HS-5 (cell line): Measurements from ENCODE around the gene MAP2K3.
"Not testable (repeated sequence)": the region's sequence is repeated elsewhere in the genome, so short reads cannot be mapped to it uniquely, and the experiment has no call there.

Source experiments
- DNase-seq: peaks from one replicate; pipeline ENCODE4 v3.0.0-alpha.2; 2012; ENCODE audit warnings: low read depth

MAP2K3 gene

DNA sequence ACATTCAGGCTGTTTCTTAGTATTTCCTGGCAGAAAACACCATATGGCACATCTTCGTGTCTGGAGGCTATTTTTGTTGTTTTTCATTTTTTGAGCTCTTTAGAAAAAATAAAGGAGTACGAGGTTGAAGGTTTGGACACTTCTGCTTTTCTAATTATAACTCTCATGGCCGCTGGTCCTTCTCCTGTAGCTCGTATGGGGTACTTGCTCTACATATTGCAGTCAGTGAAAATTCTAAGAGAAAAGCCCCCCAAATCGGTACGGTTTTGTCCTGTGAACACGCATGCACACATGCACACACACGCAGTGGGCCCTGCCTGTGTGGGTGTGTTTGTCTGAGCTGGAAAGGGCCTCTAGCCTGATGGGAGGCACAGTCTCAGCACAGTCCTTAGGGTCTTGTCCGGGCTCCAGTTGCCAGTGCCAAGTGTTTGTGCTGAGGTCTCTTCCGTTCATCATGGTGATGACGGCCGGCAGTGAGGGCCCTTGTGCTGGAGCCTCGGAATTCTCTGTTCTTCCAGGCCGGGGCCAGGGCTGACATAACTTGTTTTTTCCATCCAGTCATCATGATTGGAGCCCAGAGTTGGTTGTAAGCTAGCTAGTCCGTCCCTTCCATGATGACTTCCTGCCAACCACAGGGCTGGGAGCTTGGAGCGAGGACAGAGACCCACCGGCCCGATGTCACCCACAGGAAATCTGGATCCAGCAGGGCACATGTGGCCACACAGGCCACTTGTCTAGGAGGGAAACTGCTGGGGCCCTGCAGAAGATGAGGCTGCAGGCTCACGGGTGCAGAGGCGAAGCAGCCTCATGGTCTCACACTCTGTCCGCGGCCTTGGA is 26.5 kb downstream of the MAP2K3 start:
- DNase-seq = not testable (repeated sequence)

DNA sequence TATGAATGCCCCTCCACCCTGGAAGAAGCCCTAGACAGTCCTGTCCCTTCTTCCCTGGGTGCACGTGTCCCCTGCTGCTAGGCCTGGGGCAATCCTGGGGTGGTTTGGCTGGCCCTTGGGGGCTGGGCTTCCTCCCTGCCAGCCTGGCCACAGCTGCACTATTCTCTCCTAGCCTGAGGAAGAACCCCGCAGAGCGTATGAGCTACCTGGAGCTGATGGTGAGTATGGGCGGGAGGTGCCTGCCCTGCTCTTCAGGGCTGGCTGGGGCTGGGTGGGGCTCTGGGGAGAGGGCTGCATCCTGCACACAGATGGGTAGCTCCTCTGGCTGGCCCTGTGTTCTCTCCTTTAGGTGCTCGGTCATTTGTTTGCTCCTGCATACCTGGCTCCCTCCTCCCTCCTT is 28.8 kb downstream of the MAP2K3 start:
- no peak for DNase-seq

DNA sequence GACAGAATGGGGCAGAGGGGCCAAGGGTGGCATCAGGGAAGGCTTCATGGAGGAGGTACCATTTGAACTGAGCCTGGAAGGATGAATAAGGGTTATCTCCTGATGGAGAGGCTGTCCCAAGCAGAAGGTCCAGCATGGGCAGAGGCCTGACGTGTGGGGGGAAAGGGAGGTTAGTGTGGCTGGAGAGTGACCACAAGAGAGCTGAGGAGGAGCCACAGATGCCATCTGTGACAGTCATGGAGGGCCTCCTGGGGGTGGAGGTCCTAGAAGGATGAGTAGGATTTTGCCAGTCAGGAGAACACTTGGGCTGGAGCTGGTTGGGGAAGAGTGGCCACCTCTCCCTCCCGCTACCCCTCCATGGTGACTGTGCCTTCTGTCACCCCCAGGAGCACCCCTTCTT is 29.2 kb downstream of the MAP2K3 start:
- DNase-seq = not testable (repeated sequence)

DNA sequence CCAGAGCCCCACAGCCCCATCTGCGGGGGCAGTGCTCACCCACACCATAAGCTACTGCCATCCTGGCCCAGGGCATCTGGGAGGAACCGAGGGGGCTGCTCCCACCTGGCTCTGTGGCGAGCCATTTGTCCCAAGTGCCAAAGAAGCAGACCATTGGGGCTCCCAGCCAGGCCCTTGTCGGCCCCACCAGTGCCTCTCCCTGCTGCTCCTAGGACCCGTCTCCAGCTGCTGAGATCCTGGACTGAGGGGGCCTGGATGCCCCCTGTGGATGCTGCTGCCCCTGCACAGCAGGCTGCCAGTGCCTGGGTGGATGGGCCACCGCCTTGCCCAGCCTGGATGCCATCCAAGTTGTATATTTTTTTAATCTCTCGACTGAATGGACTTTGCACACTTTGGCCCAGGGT is 29.8 kb downstream of the MAP2K3 start:
- DNase-seq = not testable (repeated sequence)

DNA sequence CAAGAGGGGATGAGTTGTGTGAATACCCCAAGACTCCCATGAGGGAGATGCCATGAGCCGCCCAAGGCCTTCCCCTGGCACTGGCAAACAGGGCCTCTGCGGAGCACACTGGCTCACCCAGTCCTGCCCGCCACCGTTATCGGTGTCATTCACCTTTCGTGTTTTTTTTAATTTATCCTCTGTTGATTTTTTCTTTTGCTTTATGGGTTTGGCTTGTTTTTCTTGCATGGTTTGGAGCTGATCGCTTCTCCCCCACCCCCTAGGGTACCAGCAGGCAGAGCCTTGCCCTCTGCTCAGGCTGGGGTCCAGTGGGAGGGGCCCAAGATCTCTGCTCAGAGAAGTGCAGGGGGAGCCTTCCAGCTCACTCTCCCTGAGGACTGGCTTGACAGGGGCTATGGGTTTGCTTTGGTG is 30.2 kb downstream of the MAP2K3 start:
- not testable (repeated sequence) for DNase-seq

DNA sequence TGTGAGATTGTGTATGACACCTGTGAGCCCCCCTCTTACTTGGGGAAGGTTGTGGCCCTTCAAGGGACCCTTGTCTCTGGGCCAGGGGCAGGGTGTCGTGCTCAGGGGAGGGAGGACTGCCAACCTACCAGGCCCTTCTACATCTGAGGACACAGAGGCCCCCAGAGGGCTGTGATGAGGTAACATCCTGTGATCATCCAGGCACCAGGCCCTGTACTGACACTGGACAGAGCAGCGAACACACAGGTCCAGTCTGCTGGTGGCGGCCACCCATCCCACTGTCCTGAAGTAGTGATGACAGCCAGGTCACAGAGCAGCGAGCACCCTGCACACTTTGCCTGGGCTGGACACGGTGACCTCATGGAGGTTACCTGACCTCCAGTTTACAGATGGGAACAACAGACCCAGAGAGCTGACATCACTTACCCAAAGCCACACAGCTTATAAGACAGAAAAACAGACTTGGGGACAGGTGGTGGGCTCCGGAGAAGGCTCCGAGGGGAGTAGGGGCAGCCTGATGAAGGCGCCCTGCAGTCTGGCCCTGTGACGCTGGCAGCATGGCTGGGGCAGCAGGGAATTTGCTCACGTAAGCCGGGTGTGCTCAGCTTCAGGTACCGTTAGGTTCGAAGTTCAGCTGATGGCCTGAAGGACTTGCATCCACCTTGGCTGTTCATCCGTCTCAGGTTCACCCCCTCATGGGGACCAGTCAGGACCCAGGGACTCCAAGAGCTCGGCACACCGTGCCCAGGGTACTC is 30.9 kb downstream of the MAP2K3 start:
- DNase-seq = not testable (repeated sequence)

DNA sequence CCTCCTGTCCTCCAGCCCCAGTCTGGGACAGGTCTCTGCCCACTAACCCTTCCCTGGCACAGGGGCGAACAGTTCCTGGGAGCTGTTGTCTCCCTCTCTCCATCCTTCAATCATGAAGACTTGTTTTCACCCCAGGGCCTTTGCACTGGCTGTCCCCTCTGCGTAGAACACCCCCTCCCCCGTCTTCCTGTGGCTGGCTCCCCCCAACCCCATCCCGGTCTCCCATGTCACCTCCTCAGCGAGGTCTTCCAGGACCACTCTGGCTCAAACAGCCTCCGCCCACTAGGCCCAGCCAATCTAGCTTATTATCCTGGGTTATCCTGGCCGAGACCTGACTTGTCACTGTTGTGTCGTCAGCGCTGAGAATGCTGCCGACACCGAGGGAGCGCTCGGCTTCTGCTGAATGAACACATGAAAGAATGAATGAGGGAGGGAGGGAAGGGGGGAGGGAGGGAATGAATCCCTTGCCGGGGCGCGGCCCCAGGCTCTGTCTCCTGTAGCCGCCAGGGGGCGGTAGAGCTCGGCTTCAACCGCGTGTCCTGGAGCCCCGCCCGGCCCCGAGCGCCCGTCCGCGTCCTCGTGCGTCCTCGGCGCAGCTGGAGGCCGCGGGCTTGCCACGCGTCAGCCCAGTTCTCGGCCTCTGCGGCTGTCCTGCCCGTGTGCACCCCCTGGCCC is 31.8 kb downstream of the MAP2K3 start:
- DNase-seq = not testable (repeated sequence)

DNA sequence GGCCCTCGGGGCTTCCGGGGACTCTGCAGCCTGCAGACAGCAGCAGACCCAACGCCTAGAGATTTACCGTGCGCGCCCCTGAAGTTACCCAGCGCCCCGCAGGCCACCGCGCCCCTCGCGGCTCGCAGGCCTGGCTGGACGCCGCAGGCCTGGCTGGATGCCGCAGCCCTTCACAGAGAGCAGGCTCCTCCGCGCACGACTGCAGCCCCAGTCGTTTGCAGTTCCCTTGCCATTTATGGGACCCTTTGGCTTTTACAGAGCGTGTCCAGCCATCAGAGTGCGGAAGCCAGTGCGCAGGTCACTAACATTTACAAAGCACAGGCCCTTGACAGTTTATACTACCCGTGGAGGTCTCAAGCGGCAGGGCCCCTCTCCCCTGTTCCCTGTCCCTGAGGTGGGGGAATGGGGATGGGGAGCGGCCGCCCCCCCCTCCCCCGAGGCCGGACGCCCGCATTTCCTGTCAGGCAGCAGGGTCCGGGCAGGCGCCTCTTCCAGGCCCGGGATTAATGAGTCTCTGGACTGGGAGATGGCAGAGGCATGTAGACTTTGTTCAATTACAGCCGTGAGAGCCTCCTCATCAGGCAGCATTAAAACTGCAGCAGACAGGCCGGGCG is 32.5 kb downstream of the MAP2K3 start:
- not testable (repeated sequence) for DNase-seq

DNA sequence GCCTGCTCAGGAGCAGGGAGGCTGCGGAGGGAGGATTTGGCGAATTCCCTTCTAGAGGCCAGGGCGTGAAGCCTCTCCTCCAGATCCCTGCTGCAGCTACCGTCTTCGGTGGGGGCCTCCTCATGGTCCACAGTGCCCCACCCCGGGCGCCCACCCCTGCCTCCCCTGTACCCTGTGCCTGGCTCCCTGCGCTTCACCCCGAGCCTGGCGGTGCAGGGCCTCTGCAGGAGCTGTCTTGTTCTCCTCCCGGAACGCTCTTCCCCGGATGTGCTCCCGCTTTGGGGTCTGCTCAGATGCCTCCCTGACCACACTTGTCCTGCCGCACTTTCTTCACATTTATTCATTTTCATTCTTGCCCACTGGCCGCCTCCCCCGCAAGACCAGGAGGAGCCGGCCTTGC is 33.3 kb downstream of the MAP2K3 start:
- not testable (repeated sequence) for DNase-seq

DNA sequence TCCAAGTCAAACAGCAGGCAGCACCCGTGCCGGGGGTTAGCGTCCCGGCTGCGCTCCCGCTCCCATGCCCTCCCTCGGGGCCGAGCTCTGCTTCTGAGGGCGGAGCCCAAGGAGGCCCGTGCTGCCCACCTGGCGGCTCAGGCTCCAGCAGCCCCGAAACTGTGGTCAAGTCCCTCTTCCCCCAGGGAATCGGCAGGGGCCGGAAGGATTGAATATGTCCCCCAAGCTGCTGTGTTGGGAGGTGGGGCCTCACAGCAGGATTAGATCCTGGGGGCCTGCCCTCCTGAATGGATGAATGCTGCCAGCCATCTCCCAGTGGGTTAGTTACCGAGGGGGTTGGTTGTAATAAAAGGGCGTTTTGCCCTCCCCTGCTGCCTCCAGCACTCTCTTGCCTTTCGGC is 33.9 kb downstream of the MAP2K3 start:
- no peak for DNase-seq

DNA sequence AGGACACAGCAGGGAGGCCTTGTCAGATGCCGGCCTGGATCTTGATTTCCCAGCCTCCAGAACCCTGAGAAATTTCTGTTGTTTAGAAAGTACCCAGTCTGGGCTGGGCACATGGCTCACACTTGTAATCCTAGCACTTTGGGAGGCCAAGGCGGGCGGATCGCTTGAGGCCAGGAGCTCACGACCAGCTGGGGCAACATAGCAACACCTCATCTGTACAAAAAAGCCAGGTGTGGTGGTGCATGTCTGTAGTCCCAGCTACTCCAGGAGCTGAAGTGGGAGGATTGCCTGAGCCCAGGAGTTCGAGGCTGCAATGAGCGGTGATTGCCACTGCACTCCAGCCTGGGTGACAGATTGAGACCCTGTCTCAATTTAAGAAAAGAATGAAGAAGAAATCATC is 34.3 kb downstream of the MAP2K3 start:
- DNase-seq = not testable (repeated sequence)

DNA sequence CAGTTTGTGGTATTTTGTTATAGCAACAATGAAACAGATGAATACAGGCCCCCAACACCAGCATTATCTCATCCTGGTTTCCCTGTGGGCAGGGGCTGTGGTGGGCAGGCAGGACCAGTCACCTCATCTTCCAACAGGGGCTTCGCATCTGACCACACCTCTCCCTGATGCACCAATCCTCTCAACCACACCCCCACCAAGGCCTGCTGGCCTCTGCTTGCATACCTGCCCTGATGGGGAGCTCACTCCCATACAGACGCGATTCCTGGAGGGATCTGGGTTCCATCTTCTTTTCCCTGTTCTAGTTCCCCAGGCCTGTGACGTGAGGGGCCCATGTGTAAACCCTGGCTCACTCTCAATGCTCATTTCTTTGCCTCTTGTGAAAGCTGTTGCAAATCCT is 34.7 kb downstream of the MAP2K3 start:
- not testable (repeated sequence) for DNase-seq

DNA sequence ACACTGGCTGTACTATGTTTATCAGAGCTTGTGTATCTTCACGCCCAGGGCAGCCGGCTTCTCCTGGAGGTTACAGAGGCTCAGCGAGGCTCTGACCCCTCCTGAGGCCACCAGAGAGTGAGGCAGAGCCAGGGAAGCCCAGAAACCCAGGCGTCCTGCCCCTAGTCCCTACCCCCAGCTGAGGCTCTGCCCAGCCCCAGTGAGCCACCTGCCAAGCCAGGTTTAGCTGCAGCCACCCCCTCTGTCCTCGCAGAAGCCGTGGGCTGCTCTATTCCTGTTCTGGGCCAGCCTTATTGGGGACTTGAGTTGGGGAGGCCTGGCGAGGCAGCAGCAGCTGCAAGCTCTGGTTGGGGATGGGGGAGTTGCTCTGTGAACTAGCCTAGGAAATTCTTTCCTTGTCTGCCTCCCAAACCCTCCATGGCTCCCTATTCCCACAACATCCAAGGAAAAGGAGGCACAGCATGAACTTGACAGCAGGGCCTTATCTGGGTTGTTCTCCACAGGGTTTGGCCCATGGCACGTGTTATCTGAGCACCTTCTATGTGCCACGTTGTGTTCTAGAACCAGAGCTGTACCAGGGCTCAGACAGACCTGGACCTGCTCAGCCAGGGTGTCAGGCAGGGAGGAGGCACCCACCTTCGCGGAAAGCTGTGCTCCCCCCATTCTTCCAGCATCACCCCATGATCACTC is 35.3 kb downstream of the MAP2K3 start:
- not testable (repeated sequence) for DNase-seq

DNA sequence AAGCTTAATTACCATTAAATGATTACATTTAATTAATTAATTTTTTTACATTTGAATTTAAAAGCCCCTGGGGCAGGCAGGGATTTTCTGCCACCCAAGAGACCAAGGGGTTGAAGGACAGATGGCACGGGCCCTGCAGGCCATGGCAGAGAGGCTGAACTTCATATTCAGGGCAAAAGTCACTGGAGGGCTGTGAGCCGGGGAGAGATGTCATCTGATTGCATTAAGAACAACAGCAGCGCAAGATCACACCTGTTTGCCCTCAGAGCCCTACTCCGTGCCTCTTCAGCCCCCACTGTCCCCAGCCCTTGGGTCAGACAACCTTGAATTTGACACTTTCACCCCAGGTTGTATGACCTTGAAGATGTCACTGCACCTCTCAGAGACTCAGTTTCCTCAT is 35.9 kb downstream of the MAP2K3 start:
- not testable (repeated sequence) for DNase-seq

DNA sequence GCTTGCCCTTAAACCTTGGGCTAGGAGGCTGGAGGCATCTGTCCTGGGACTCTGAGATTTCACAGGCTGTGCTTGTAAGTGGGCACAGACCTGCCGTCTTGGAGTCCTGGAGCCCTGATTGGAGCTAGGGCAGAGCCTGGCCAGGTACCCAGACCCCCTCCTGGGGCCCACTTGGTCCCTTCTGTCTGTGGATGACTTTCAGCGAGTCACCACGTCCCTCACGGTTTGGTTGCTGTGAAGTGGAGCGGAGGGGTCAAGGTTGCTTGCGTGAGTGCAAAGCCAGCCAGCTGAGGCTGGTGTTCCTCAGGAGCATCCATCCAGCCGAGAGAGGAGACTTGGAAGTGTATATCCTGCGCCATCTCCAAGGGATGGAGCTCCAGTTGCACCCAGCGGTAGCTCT is 36.5 kb downstream of the MAP2K3 start:
- DNase-seq = not testable (repeated sequence)

DNA sequence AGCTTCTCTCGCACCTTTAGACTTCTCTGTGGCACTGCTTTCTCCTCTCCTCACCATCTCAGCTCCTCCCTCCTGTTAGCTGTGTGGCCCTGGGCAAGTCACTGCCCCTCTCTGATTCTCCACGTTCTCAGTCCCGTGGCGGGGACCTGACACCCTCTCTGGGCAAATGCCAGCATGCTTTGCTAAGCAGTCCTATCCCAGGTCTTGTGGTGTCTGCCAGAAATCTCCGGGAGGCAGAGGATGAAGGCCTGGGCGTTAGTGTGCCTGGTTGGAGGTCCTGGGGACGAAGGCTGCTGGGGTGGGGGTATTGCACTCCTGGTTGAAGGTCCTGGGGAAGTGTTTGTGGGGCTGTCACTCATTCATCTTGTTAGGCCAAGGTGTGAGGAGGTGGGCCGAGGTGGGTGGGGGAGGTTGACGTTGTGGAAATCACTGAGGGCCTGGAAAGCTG is 37.3 kb downstream of the MAP2K3 start:
- not testable (repeated sequence) for DNase-seq

DNA sequence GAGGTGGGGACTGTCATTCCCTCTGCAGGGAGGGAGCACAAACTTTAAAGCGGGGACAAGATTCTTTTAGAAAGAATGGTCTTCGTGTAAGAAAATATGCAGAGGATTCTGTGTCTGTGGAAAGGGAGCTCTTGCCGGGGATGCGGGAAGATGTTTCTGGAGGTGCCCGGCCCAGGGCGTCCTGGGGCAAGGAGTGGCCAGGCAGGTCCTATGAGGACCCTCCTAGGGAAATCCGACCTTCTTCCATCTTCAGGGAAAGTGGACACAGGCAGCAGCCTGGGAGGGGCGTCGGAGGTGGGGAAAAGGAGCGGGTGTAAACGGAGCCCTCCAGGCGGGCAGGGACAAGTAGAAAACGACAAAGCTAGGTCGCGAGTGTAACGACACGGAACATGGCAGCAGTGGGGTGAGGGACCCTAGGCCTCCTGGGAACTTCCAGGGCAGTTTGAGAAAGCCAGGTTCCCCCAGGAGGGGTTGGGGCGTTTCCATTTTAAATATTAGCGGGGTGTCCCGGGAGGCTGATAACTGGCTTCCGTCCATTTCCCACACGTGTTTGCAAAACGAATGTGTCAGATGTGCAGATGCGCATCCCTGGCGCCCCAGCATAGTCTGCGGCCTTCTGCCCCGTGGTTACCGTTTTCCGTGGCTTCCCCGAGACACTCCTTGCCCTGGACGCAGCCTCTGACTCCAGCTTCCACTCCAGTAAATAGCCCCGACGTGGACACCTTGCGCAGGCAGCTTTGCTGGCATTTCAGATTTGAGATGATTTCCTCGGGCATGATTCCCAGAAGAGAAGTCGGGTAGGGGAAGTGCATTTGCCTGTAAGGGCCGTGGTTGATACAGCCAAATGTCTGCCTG is 39.0 kb downstream of the MAP2K3 start:
- DNase-seq = not testable (repeated sequence)

DNA sequence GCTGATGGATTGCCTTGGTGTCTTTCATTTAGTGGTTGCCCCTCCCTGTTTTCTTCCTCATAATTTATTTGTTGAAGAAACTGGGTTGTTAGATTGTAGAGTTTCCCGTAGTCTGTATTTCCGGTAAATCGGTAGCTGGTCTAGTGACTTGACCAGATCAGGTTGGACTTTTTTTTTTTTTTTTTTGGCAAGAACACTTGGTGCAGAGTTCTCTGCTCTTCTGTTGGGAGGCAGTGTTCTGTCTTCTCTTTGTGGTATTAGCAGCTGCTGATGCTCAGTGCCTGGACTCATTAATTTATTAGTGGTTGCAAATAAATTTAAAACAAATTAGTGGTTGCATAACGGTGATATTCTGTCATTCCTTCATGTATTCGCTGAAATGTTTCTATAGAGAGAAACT is 40.2 kb downstream of the MAP2K3 start:
- not testable (repeated sequence) for DNase-seq

DNA sequence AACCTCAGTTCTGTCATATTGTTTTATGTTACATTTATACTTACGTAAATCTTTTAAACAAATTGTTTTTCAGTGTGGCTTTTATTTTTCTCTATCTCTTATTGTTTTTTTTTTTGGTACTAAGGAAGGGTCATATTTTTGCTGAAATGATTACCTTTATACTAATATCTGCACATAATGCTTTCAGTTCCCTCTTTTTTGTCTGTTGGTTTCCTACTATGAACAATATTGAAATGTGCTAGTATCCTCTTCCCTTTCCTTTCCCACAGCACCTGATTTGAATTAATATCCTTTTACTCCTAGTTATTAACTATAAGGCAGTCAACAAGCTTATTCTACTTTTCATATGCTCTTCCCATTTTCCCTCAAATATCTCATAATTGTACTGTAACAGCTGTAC is 43.4 kb downstream of the MAP2K3 start:
- DNase-seq = not testable (repeated sequence)

DNA sequence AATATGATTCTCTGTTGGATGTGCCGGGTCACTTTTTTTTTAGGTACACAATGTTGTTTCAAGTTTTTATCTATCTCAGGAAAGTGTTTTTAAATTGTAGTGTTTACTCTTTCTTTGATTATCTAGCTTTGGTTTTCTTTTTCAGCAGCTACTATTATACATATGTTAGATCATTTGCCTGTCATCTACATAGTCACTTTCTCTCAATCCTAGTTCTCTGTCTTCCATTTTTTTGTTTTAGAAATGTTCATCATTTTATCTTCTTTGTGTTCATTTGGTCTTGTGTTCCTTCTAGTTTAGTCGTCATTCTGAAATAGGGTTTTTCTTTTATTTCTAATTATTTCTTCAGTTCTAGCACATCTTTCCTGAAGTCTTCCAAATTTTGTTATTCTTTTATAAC is 44.3 kb downstream of the MAP2K3 start:
- not testable (repeated sequence) for DNase-seq
